DND-41 (cell line): ENCODE data around the gene PCGF3.

ENCODE experiments used
- ATAC-seq: fragments of 200-7000 bp; cut with Tn5 transposase; 3 replicates; pipeline ENCODE4 v1.9.1; 2021; ENCODE audit warnings: low read depth; ENCODE audit not compliant: insufficient read depth
- DNase-seq: peaks from one replicate; pipeline ENCODE4 v3.0.0-alpha.2; 2020
- H2AFZ ChIP-seq: 2 replicates; pipeline ENCODE4 v1.6.0; 2012; ENCODE audit warnings: low read depth, low read length
- H3K27ac ChIP-seq: 2 replicates; pipeline ENCODE4 v1.5.1; 2012; ENCODE audit warnings: low read length, inconsistent platforms
- H3K27me3 ChIP-seq: fragments of 200-600 bp; sonication (generic); 2 replicates; pipeline ENCODE4 v1.6.0; 2012; ENCODE audit warnings: low read length, mild to moderate bottlenecking, inconsistent platforms; ENCODE audit not compliant: insufficient read depth, poor library complexity
- H3K36me3 ChIP-seq: 2 replicates; pipeline ENCODE4 v1.5.1; 2012; ENCODE audit warnings: low read length, inconsistent platforms; ENCODE audit not compliant: insufficient read depth
- H3K4me1 ChIP-seq: 2 replicates; pipeline ENCODE4 v1.5.1; 2012; ENCODE audit warnings: mild to moderate bottlenecking, low read length; ENCODE audit not compliant: insufficient read depth
- H3K4me2 ChIP-seq: 2 replicates; pipeline ENCODE4 v1.6.0; 2012; ENCODE audit warnings: mild to moderate bottlenecking, moderate library complexity, low read length, inconsistent platforms; ENCODE audit not compliant: insufficient read depth
- H3K4me3 ChIP-seq, 2 experiments: fragments of 200-600 bp in 1 of 2; shearing (Covaris generic) in 1 of 2; 2 replicates each; pipeline ENCODE4 v1.5.1; 2012 to 2016; ENCODE audit warnings: inconsistent platforms in 2 of 2, low read length in 2 of 2, mild to moderate bottlenecking in 2 of 2, low read depth in 1 of 2, moderate library complexity in 1 of 2
- H3K79me2 ChIP-seq: 2 replicates; pipeline ENCODE4 v1.6.0; 2012; ENCODE audit warnings: low read length, inconsistent platforms; ENCODE audit not compliant: insufficient read depth
- H3K9ac ChIP-seq: 2 replicates; pipeline ENCODE4 v1.6.0; 2012; ENCODE audit warnings: low read depth, mild to moderate bottlenecking, inconsistent platforms, low read length, moderate library complexity
- H3K9me3 ChIP-seq: 2 replicates; pipeline ENCODE4 v1.5.1; 2012; ENCODE audit warnings: low read length, moderate library complexity, mild to moderate bottlenecking, inconsistent platforms; ENCODE audit not compliant: insufficient read depth, severe bottlenecking
- H4K20me1 ChIP-seq: 2 replicates; pipeline ENCODE4 v1.6.0; 2012; ENCODE audit warnings: low read length; ENCODE audit not compliant: insufficient read depth
- CTCF ChIP-seq: IDR thresholded peaks from 2 replicates; pipeline ENCODE4 v1.5.1; 2012; ENCODE audit warnings: borderline replicate concordance, low read length, moderate library complexity, mild to moderate bottlenecking; ENCODE audit not compliant: poor library complexity, severe bottlenecking; ENCODE audit errors: extremely low read depth
- EZH2 ChIP-seq: IDR thresholded peaks from 3 replicates; pipeline ENCODE4 v1.6.1; 2012; ENCODE audit warnings: borderline replicate concordance, low read depth, mild to moderate bottlenecking, moderate library complexity, low read length, inconsistent platforms; ENCODE audit not compliant: severe bottlenecking

Gene PCGF3

GRCh38 chr4:813900-814299, 108.3 kb downstream of the PCGF3 start:
- no peak overlapping the region for H3K4me2 ChIP-seq
- H3K9me3 ChIP-seq, result no peaks in the 10 kb centered on the region
- no peaks in the 10 kb centered on the region for H4K20me1 ChIP-seq
- H3K4me3 ChIP-seq, result no peak overlapping the region
- TF ChIP-seq CTCF (peak; percentile 14), EZH2 (no peak)
- no peaks in the 10 kb centered on the region for H3K4me1 ChIP-seq
- ATAC-seq (no peak), DNase-seq (no peak)
- H2AFZ ChIP-seq, result no peak overlapping the region
- no peaks in the 10 kb centered on the region for H3K36me3 ChIP-seq
- no peak overlapping the region for H3K27ac ChIP-seq
- H3K27me3 ChIP-seq, result no peaks in the 10 kb centered on the region
- H3K9ac ChIP-seq, result no peak overlapping the region
- H3K79me2 ChIP-seq, result no peaks in the 10 kb centered on the region

DNA sequence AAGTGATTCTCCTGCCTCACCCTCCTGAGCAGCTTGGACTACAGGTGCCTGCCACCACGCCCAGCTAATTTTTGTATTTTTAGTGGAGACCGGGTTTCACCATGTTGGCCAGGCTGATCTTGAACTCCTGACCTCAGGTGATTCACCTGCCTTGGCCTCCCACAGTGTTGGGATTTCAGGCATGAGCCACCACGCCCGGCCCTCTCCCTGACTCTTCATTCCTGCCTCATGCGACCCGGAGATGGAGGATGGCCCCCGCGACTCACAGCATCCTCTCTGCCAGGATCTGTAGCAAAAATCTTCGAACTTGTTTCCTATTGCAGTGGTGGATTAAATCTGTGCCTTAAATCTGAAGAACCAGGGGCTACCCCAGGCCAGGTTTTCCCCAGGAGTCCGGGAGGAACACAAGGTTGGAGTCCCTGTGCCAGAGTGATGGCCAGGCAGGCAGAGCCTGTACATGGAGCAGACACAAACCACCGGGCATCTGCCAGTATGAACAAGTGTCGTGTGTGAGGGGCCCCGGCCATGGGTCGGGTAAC, 108.7 kb downstream of the PCGF3 start:
- ATAC-seq, result no peak
- Histone ChIP-seq H3K27me3 (no peaks in the 10 kb centered on the region), H3K9me3 (no peaks in the 10 kb centered on the region), H4K20me1 (no peaks in the 10 kb centered on the region), H3K27ac (no peak overlapping the region), H3K4me2 (no peak overlapping the region), H3K9ac (no peak overlapping the region), H2AFZ (no peak overlapping the region), H3K4me3 (no peak overlapping the region), H3K36me3 (no peaks in the 10 kb centered on the region), H3K79me2 (no peaks in the 10 kb centered on the region), H3K4me1 (no peaks in the 10 kb centered on the region)
- no peak for TF ChIP-seq EZH2
- no peak for TF ChIP-seq CTCF
- DNase-seq, result no peak

- TF ChIP-seq EZH2, result no peak
- TF ChIP-seq CTCF, result no peak
- no peak for ATAC-seq
Observed at GRCh38 chr4:815464-816146, 110.0 kb downstream of the PCGF3 start.

More at GRCh38 chr4:815464-816146, 110.0 kb downstream of the PCGF3 start:
- H3K4me2 ChIP-seq, result no peak overlapping the region
- no peak overlapping the region for H3K4me3 ChIP-seq
- H2AFZ ChIP-seq, result no peak overlapping the region
- no peaks in the 10 kb centered on the region for H3K4me1 ChIP-seq
- no peak overlapping the region for H3K9ac ChIP-seq
- no peaks in the 10 kb centered on the region for H3K79me2 ChIP-seq
- H3K36me3 ChIP-seq, result no peaks in the 10 kb centered on the region
- H3K27ac ChIP-seq, result no peak overlapping the region
- no peaks in the 10 kb centered on the region for H4K20me1 ChIP-seq
- no peaks in the 10 kb centered on the region for H3K27me3 ChIP-seq
- no peaks in the 10 kb centered on the region for H3K9me3 ChIP-seq
- no peak for DNase-seq
